Left forelimb (tissue), 1 donor: Measurements from ENCODE around the gene CLSTN1.
"Not testable (repeated sequence)": the region's sequence is repeated elsewhere in the genome, so short reads cannot be mapped to it uniquely, and the experiment has no call there.

ENCODE experiments used
- DNase-seq: peaks from one replicate; pipeline ENCODE4 v3.0.0-alpha.2; 2018; ENCODE audit warnings: low spot score

CLSTN1 gene

GRCh38 chr1:9728451-9729295, 95.1 kb downstream of the CLSTN1 start:
- DNase-seq, result no peak

GRCh38 chr1:9726905-9727595, 96.7 kb downstream of the CLSTN1 start:
- DNase-seq, result no peak

GRCh38 chr1:9726406-9726805, 97.4 kb downstream of the CLSTN1 start:
- no peak for DNase-seq

GRCh38 chr1:9724706-9725476, 98.9 kb downstream of the CLSTN1 start:
- DNase-seq, result no peak

GRCh38 chr1:9723926-9724325, 99.8 kb downstream of the CLSTN1 start:
- DNase-seq, result no peak

- DNase-seq, result no peak
Observed at GRCh38 chr1:9723068-9723805, 100.5 kb downstream of the CLSTN1 start.

- no peak for DNase-seq
Observed at GRCh38 chr1:9722378-9722749, 101.4 kb downstream of the CLSTN1 start.

GRCh38 chr1:9721606-9722377, 102.0 kb downstream of the CLSTN1 start:
- no peak for DNase-seq

GRCh38 chr1:9720785-9721605, 102.8 kb downstream of the CLSTN1 start:
- no peak for DNase-seq

- no peak for DNase-seq
Observed at GRCh38 chr1:9719978-9720722, 103.6 kb downstream of the CLSTN1 start.

GRCh38 chr1:9718006-9718680, 105.6 kb downstream of the CLSTN1 start:
- DNase-seq, result no peak

- DNase-seq, result no peak
Observed at GRCh38 chr1:9717193-9718005, 106.4 kb downstream of the CLSTN1 start.

GRCh38 chr1:9716404-9717192, 107.2 kb downstream of the CLSTN1 start:
- DNase-seq, result no peak

- no peak for DNase-seq
Observed at GRCh38 chr1:9715536-9716226, 108.1 kb downstream of the CLSTN1 start.

- DNase-seq, result no peak
Observed at GRCh38 chr1:9714257-9714718, 109.5 kb downstream of the CLSTN1 start.

GRCh38 chr1:9712767-9713166, 111.0 kb downstream of the CLSTN1 start:
- DNase-seq, result not testable (repeated sequence)
